Measurements from ENCODE around the gene SMARCA2. TPM values are rescaled to one million over a fixed set of nuclear protein-coding genes. Genes with fewer than 3 reads are reported as not detected.

Gene SMARCA2
- total RNA-seq, 2 experiments from 2014 or later = 87.8 to 89.9 TPM

DNA sequence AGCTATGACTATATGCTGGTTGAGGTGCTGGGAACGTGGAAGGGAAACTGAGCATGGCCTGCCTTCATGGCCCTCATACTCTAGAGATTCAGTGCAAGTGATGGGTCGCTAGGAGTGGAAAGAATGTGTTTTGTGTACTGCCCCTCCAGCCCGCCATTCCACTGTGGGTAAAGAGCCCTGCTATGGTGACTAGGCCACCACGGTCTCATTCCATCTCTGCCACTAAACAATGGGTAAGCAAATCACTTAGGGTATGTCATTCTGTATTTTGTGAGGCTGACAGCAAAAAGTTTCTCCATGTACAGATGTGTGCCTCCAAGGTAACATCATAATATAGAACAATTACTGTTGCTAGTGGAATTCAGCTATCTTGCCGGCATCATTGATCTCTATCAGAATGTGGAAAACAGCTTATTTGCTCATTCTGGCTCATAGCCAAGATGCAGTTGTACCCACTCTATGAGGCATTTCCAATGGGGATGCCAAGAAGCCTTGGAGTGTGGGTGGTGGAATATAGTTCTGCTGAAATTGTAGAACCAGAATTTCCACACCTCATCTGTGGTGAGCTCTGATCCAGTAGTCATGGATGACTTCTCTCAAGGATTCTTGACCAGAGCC is 12.5 kb downstream of the SMARCA2 start:
- no peaks in the 10 kb centered on the region for H3K9me3 Mint-ChIP-seq
- DNase-seq = no peak
- intact Hi-C loops (cut with micrococcal nuclease) = no loop called here
- H3K4me1 Mint-ChIP-seq (ENCODE audit: low read depth) = peaks cover 83% of the 10 kb centered on the region
- no peak overlapping the region for H3K27ac Mint-ChIP-seq
- CTCF ChIA-PET = interaction anchor here (0.6 to 0.8 kb wide), 2 partner anchors 13 to 27 kb away, joined by 3 read pairs; no protein-coding TSS in a partner anchor
- no peaks in the 10 kb centered on the region for H3K27me3 Mint-ChIP-seq (ENCODE audit: low read depth)
- H3K4me3 Mint-ChIP-seq = no peak overlapping the region
- peaks cover 11% of the 10 kb centered on the region for H3K36me3 Mint-ChIP-seq (ENCODE audit: low read depth)

DNA sequence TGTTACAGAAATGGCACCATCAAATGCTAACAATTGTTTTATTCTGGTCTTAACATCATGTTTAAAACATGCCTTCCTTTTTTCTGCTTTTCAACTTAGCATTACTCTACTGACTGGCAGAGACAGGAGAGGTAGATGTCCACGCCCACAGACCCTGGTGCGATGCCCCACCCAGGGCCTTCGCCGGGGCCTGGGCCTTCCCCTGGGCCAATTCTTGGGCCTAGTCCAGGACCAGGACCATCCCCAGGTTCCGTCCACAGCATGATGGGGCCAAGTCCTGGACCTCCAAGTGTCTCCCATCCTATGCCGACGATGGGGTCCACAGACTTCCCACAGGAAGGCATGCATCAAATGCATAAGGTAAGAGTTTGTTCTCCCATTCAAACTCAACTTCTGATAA is 13.7 kb downstream of the SMARCA2 start:
- CTCF ChIA-PET = no interaction called here

DNA sequence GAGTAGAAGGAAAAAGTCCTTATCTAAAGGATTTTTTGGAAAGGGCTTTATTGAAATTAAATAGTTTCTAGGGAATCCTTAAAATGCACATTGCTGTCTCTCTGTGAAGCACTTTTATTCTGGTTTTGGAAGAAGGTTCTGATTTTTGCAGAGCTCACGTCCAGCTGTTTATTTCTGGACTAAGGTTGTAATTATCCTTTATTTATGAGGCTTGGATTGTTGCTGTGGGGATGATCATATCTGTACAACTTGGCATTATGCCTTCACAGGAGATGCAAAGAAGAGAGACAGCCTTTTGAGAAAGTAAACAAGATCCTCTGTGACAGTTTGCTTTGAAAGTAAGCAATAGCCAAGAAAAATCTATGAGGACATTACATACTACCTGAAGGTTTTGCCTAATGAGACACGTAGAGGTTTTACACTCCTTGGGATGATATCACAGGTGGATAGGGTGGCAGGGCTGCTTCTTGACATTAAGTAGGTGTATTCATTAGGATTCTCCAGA is 14.6 kb downstream of the SMARCA2 start:
- DNase-seq = no peak
- Mint-ChIP-seq H3K27me3 (ENCODE audit: low read depth) (no peaks in the 10 kb centered on the region), H3K27ac (no peak overlapping the region), H3K36me3 (ENCODE audit: low read depth) (peaks cover 24% of the 10 kb centered on the region), H3K9me3 (no peaks in the 10 kb centered on the region), H3K4me1 (ENCODE audit: low read depth) (peaks cover 65% of the 10 kb centered on the region), H3K4me3 (no peak overlapping the region)
- CTCF ChIA-PET = interaction anchor here (0.7 to 1.3 kb wide), 2 partner anchors 15 to 19 kb away, joined by 3 to 4 read pairs; partner anchors contain the start of gene SMARCA2
- intact Hi-C loops (cut with micrococcal nuclease) = loop anchor here (1.0 kb wide), 1 partner anchor 9 kb away; no protein-coding TSS in a partner anchor

More for the DNA sequence above, 13.7 kb downstream of the SMARCA2 start:
- no peaks in the 10 kb centered on the region for H3K27me3 Mint-ChIP-seq (ENCODE audit: low read depth)
- no peaks in the 10 kb centered on the region for H3K9me3 Mint-ChIP-seq
- H3K36me3 Mint-ChIP-seq (ENCODE audit: low read depth) = peaks cover 20% of the 10 kb centered on the region
- peaks cover 71% of the 10 kb centered on the region for H3K4me1 Mint-ChIP-seq (ENCODE audit: low read depth)
- DNase-seq = no peak
- H3K4me3 Mint-ChIP-seq = no peak overlapping the region
- intact Hi-C loops (cut with micrococcal nuclease) = loop anchor here (1.0 kb wide), 1 partner anchor 9 kb away; no protein-coding TSS in a partner anchor
- no peak overlapping the region for H3K27ac Mint-ChIP-seq

DNA sequence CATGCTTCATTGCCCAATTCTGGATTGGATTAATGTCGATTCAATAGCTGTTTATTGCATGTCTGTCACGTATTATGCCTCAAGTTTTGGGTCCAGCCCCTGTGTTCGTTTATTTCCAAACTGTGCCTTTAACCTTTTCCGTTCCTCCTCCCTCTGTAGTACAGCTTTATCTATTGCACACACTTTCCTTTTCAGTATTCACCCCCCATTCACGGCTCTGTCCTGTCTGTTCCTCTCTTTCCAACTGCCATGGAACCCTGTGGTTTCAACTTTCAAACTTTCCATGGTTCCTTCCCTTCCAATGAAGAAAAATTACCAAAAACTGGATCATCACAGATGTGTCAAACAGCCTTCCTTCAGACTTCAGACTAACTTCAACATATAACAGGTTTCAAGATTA is 17.1 kb downstream of the SMARCA2 start:
- CTCF ChIA-PET = interaction anchor here (1.0 kb wide), 1 partner anchor 12 kb away, joined by 3 read pairs; no protein-coding TSS in a partner anchor
- Mint-ChIP-seq H3K36me3 (ENCODE audit: low read depth) (peaks cover 32% of the 10 kb centered on the region), H3K27me3 (ENCODE audit: low read depth) (no peaks in the 10 kb centered on the region), H3K9me3 (no peaks in the 10 kb centered on the region), H3K4me3 (no peak overlapping the region), H3K27ac (no peak overlapping the region), H3K4me1 (ENCODE audit: low read depth) (peaks cover 57% of the 10 kb centered on the region)
- intact Hi-C loops (cut with micrococcal nuclease) = no loop called here
- no peak for DNase-seq

DNA sequence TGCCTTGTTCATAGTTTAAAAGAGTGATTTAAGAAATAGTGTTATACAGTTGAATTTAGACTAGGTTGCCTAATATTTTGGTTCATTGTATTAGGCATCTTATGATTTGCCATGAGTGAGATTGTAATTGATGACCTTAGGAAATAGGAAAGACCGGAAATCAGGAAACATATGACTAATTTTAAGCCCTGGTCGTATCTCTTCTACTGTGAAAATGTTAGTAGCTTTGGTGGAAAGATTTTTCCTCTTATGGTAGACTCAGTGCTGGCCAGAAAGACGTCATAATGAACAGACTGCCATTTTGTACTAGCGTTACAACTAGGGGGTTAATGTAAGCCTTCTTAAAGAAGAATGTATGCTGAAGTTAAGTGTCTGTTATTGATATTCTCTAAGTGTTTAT is 21.7 kb downstream of the SMARCA2 start:
- Mint-ChIP-seq H3K36me3 (ENCODE audit: low read depth) (peaks cover 58% of the 10 kb centered on the region), H3K9me3 (no peaks in the 10 kb centered on the region), H3K27me3 (ENCODE audit: low read depth) (no peaks in the 10 kb centered on the region), H3K4me1 (ENCODE audit: low read depth) (peaks cover 36% of the 10 kb centered on the region), H3K27ac (no peak overlapping the region), H3K4me3 (no peak overlapping the region)
- CTCF ChIA-PET = interaction anchor here (0.6 kb wide), 1 partner anchor 63 kb away, joined by 3 read pairs; no protein-coding TSS in a partner anchor
- intact Hi-C loops (cut with micrococcal nuclease) = no loop called here
- DNase-seq = no peak

DNA sequence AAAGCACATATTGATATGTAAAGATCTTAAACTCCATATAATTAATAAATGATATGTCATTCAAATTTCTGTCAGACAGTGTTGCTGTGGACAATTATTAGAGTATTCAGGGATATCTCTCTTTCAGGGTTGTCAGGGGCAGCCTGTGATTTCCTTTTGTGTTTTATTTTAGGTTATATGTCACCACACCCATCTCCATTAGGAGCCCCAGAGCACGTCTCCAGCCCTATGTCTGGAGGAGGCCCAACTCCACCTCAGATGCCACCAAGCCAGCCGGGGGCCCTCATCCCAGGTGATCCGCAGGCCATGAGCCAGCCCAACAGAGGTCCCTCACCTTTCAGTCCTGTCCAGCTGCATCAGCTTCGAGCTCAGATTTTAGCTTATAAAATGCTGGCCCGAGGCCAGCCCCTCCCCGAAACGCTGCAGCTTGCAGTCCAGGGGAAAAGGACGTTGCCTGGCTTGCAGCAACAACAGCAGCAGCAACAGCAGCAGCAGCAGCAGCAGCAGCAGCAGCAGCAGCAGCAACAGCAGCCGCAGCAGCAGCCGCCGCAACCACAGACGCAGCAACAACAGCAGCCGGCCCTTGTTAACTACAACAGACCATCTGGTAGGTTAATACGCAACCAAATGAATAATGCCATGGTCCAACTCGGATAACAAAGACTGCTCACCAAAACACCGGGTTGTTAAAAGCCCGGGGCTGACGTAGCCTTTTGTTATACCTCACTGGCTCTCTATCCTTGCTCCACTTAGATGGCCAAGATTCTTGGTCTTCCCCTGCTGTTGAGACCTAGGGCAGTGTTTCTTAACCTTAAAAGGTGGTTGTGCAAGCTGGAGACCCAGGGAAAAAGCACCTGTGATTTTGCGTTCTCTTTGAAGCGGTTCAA is 24.4 kb downstream of the SMARCA2 start:
- Mint-ChIP-seq H3K27me3 (ENCODE audit: low read depth) (no peaks in the 10 kb centered on the region), H3K4me1 (ENCODE audit: low read depth) (peaks cover 54% of the 10 kb centered on the region), H3K4me3 (no peak overlapping the region), H3K36me3 (ENCODE audit: low read depth) (peaks cover 60% of the 10 kb centered on the region), H3K27ac (no peak overlapping the region), H3K9me3 (no peaks in the 10 kb centered on the region)
- CTCF ChIA-PET = no interaction called here
- intact Hi-C loops (cut with micrococcal nuclease) = no loop called here
- DNase-seq = no peak

DNA sequence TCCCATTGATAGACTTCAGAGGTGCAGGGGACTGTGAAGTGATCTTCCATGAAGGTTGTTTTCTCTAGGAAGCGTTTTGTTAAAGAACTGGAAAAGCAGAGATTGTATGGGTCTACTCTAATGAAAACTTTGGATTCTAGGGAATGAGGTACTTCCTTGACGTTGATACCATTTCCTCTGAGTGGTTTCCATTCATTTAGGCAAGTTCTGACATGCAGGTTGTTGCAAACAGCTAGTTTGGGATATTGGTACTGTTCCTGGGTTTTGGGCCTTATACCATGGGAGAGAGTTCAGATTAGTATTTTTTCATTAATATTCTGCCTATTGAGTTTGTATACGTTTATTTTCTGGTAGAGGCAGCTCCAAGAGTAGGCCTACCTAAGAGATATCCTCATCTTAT is 25.7 kb downstream of the SMARCA2 start:
- CTCF ChIA-PET = no interaction called here
- H3K4me3 Mint-ChIP-seq = no peak overlapping the region

DNA sequence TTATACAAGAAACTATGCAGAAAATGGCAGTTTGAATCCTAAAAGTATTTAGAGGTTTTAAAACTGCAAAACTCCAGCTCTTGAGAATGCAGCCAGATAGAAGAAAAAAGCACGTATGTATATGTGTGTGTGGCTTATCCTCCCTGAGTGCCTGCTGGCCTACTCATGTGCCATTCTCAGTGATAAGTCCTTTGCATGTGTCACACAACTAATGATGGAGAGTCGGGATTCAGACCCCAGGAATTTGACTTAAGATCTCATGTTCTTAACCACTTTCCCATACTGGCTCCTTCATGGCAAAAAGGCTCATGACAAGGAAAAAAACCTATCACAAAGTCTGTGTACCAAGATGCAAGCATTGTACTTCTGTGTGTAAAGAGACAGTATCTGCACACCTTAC is 26.6 kb downstream of the SMARCA2 start:
- H3K4me1 Mint-ChIP-seq (ENCODE audit: low read depth) = peaks cover 51% of the 10 kb centered on the region

More for the DNA sequence above, 25.7 kb downstream of the SMARCA2 start:
- no peaks in the 10 kb centered on the region for H3K9me3 Mint-ChIP-seq
- no peaks in the 10 kb centered on the region for H3K27me3 Mint-ChIP-seq (ENCODE audit: low read depth)
- peaks cover 59% of the 10 kb centered on the region for H3K4me1 Mint-ChIP-seq (ENCODE audit: low read depth)
- H3K36me3 Mint-ChIP-seq (ENCODE audit: low read depth) = peaks cover 64% of the 10 kb centered on the region
- no peak for DNase-seq
- H3K27ac Mint-ChIP-seq = no peak overlapping the region
- intact Hi-C loops (cut with micrococcal nuclease) = no loop called here

DNA sequence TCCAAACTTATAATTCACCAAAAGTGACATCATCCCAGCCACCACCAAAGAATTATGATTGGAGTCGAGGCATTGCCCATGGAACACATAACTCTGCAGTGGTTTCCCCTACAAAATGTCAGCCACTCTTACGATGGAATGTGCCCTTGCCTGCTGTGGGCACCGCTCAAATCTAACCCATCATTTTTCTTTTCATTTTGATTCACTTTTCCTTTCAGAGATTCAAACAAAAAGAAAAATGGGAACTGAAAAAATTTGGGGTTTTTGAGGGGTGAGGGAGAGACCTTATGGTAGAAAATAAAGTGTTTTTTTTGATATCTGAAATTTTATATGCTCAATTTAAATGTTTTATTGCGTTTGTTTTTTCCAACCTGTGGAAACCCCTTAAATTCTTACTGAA is 28.1 kb downstream of the SMARCA2 start:
- no peak overlapping the region for H3K4me3 Mint-ChIP-seq
- intact Hi-C loops (cut with micrococcal nuclease) = loop anchor here (1.0 kb wide), 1 partner anchor 11 kb away; no protein-coding TSS in a partner anchor
- H3K27me3 Mint-ChIP-seq (ENCODE audit: low read depth) = no peaks in the 10 kb centered on the region
- H3K9me3 Mint-ChIP-seq = no peaks in the 10 kb centered on the region
- DNase-seq = no peak
- H3K4me1 Mint-ChIP-seq (ENCODE audit: low read depth) = peaks cover 47% of the 10 kb centered on the region
- peaks cover 62% of the 10 kb centered on the region for H3K36me3 Mint-ChIP-seq (ENCODE audit: low read depth)
- CTCF ChIA-PET = no interaction called here
- peak overlapping the region; percentile 30 for H3K27ac Mint-ChIP-seq

More for the DNA sequence above, 26.6 kb downstream of the SMARCA2 start:
- no peak overlapping the region for H3K4me3 Mint-ChIP-seq
- CTCF ChIA-PET = no interaction called here
- no peak overlapping the region for H3K27ac Mint-ChIP-seq
- no peak for DNase-seq
- H3K27me3 Mint-ChIP-seq (ENCODE audit: low read depth) = no peaks in the 10 kb centered on the region
- peaks cover 64% of the 10 kb centered on the region for H3K36me3 Mint-ChIP-seq (ENCODE audit: low read depth)
- intact Hi-C loops (cut with micrococcal nuclease) = no loop called here
- no peaks in the 10 kb centered on the region for H3K9me3 Mint-ChIP-seq

DNA sequence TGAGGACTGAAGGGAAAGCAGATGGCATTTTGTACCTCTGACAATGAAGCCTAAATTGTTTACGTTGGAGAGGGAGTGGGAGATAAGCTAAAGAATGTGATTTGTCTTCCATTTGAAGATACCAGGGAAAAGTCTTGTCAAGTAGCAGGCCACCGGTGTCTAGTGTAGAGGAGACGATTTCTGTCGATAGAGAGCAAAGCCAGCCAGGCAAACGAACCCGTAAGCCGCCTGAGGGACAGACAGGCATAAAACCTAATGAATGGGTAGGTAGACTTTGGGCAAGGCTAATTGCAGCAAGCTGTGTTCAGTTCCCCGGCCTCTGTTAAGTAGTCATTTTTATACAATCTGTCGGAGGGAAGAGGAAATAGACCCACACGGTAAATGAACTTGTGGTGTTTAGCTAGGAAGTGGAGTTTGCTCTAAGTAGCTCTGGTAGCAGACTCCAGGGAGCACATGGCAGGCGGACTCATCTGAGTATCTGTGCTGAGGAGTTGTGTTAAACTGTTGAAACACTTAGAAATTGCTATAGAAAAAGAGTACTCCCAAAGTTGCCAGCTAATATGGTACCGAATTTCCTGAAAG is 28.8 kb downstream of the SMARCA2 start:
- Mint-ChIP-seq H3K27me3 (ENCODE audit: low read depth) (no peaks in the 10 kb centered on the region), H3K36me3 (ENCODE audit: low read depth) (peaks cover 56% of the 10 kb centered on the region), H3K4me1 (ENCODE audit: low read depth) (peaks cover 53% of the 10 kb centered on the region), H3K9me3 (no peaks in the 10 kb centered on the region), H3K27ac (no peak overlapping the region), H3K4me3 (no peak overlapping the region)
- CTCF ChIA-PET = no interaction called here
- intact Hi-C loops (cut with micrococcal nuclease) = loop anchor here (1.0 kb wide), 1 partner anchor 10 kb away; no protein-coding TSS in a partner anchor
- DNase-seq = no peak

DNA sequence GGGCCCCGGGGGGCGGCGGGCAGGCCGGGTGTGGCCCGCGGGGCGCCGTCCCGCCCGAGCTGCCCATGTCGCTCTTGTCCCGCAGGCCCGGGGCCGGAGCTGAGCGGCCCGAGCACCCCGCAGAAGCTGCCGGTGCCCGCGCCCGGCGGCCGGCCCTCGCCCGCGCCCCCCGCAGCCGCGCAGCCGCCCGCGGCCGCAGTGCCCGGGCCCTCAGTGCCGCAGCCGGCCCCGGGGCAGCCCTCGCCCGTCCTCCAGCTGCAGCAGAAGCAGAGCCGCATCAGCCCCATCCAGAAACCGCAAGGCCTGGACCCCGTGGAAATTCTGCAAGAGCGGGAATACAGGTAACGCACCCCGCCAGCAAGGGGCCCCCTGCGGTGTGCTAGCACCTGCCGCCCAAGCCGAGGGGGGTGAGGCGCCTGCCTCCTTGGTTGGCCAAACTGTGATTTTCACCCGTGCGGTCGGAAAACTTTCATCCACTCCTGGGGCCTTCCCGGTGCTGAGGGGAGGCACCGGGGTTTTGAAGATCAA is 32.1 kb downstream of the SMARCA2 start:
- Mint-ChIP-seq H3K27me3 (ENCODE audit: low read depth) (no peaks in the 10 kb centered on the region), H3K4me3 (no peak overlapping the region), H3K36me3 (ENCODE audit: low read depth) (peaks cover 37% of the 10 kb centered on the region), H3K27ac (no peak overlapping the region), H3K4me1 (ENCODE audit: low read depth) (peaks cover 58% of the 10 kb centered on the region), H3K9me3 (no peaks in the 10 kb centered on the region)
- DNase-seq = no peak
- intact Hi-C loops (cut with micrococcal nuclease) = no loop called here
- CTCF ChIA-PET = no interaction called here

DNA sequence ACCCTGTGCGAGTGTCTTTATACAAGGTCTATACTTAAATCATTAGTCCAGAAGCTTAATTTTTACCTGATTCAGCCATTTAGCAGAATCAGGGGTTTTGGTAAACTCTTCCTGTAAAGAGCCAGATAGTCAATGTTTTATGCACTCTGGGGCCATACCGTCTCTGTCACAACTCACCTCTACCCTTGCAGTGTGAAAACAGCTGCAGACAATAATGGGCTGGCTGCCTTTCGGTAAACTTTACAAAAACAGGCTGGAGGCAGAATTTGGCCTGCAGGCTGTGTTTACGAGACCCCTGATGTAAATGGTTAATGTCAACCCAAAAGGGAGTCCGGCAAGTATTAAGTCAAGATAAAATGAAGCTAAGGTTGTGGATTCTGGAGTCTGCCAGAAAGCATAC is 32.8 kb downstream of the SMARCA2 start:
- no peaks in the 10 kb centered on the region for H3K27me3 Mint-ChIP-seq (ENCODE audit: low read depth)
- no peak overlapping the region for H3K27ac Mint-ChIP-seq
- CTCF ChIA-PET = no interaction called here
- intact Hi-C loops (cut with micrococcal nuclease) = no loop called here
- no peaks in the 10 kb centered on the region for H3K9me3 Mint-ChIP-seq
- no peak overlapping the region for H3K4me3 Mint-ChIP-seq
- DNase-seq = no peak
- peaks cover 58% of the 10 kb centered on the region for H3K4me1 Mint-ChIP-seq (ENCODE audit: low read depth)
- peaks cover 33% of the 10 kb centered on the region for H3K36me3 Mint-ChIP-seq (ENCODE audit: low read depth)
